ENCODE data around the gene FAT1.

GRCh38 chr4:186680641-186681040, 43.0 kb downstream of the FAT1 start:
- TF ChIP-seq, protein P1, sequence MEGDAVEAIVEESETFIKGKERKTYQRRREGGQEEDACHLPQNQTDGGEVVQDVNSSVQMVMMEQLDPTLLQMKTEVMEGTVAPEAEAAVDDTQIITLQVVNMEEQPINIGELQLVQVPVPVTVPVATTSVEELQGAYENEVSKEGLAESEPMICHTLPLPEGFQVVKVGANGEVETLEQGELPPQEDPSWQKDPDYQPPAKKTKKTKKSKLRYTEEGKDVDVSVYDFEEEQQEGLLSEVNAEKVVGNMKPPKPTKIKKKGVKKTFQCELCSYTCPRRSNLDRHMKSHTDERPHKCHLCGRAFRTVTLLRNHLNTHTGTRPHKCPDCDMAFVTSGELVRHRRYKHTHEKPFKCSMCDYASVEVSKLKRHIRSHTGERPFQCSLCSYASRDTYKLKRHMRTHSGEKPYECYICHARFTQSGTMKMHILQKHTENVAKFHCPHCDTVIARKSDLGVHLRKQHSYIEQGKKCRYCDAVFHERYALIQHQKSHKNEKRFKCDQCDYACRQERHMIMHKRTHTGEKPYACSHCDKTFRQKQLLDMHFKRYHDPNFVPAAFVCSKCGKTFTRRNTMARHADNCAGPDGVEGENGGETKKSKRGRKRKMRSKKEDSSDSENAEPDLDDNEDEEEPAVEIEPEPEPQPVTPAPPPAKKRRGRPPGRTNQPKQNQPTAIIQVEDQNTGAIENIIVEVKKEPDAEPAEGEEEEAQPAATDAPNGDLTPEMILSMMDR (tag by site-specific recombination; IDR thresholded peaks at IDR 0.05) = no peak
- TF ChIP-seq YY1 (tag by site-specific recombination; IDR thresholded peaks at IDR 0.05) = no peak
- no peak for TF ChIP-seq ZFP3 (tag by site-specific recombination; IDR thresholded peaks at IDR 0.05; ENCODE audit: low read depth)
